CD4-positive, alpha-beta T cell treated with Interleukin-6 for 4 hours (primary cell): ENCODE data around the gene CDR2.
A peak's percentile ranks its signal among the peaks of the same experiment; 100 is the strongest.
"Not testable (repeated sequence)": the region's sequence is repeated elsewhere in the genome, so short reads cannot be mapped to it uniquely, and the experiment has no call there.

ENCODE experiments used
- DNase-seq: peaks from one replicate; pipeline ENCODE4 v3.0.0-alpha.2; 2020; ENCODE audit warnings: mixed read lengths

The CDR2 gene

DNA sequence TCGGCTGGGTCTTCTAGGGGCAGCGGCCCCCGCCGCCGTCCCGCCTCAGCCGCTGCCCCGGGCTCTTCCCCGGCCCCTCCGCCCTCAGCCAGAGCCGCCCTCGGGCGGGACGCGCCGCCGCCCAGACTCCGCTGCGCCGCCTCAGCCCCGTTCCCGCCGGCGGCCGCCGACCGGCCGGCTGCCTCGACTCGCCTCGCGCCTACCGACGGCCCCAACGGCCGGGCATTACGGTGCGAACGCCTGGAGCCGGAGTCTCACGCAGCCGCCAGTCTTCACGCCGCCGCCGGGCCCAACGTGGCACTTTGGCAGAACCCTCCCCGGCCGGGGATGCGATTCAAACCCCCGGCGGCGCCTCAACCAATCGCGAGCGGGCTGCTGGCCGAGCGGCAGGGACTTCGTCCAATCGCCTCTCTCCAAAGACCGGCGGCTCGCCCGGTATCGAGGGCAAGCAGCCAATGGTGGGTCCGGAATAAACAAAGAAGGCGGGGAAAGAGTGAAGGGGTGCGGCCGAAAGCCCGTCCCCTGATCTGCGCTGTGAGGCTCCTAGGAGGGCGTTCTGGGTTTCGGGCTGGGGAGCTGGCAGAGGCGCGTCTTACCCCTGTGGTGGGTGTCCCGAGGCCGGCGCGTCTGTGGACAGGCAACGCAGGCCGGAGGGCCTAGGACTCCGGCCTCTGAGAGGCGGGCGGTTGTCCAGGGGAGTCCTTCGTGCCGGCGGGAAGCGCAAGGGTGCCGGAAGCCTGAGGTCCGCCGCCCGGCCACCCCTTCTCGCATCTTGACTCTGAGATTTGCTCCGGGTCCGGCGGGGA lies at the start of gene CDR2:
CDR2 (minus strand) TSS at position 309 of the 806 bp plus-strand sequence. CDS start 310 bp downstream, outside the sequence.
- peak; percentile 98 for DNase-seq

DNA sequence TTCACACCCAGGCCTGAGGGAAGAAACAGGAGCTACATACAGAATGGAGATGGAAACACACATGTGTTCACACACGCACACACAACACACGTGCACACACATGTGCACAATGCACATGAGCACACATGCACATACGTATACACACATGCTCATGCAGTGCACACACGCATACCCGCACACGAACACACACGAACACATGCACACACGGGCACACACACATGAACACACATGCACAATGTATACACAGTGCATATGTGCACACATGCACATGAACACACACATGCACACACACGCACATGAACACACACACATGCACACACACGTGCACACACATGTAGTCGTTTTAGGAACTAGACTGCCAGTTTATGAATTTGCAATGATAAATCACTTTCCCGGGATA lies 49.3 kb upstream of the CDR2 start:
- no peak for DNase-seq

DNA sequence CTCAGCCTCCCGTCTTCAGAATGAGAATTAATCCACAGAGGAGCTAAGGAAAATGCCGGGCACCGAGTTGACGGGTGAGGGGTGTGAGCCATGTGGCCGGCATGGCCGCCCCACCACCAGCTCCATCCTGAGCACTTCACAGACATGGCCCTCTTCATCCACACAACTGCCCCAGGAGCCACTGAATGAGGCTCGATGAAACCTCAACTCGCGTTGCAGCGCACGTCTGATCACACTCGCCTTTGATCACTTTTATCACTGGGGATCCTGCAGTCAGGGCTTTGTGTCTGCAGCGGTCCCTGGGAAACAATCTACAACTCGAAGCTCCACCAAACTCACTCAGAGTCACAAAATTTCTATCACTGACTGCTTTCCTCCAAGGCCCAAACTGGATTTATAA lies 46.7 kb upstream of the CDR2 start:
- DNase-seq = no peak

DNA sequence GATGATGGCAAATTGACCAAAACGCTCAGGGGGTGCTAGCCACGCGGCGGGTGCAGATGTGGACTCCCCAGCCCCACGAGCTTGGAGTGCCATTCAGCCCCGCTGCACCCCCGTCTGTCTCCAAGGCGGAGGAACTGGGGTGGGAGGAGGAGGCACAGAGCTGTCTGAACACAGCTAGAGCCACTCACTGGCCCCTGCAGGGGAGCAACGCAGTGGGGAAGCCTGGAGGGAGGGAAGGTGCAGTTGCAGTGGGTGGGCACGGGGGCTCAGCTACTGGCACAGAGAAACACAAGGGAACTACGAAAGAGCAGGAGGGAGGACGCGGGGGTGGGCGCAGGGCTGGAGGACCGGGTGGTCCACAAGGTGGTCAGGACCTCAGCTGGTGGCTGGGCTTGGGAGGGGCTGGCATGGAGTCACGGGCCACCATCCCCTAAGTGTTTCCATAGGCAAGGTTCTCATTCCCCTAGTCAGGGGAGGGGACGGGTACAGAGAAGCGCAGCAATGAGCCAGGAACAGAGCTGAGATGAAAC lies 46.3 kb upstream of the CDR2 start:
- DNase-seq = no peak

DNA sequence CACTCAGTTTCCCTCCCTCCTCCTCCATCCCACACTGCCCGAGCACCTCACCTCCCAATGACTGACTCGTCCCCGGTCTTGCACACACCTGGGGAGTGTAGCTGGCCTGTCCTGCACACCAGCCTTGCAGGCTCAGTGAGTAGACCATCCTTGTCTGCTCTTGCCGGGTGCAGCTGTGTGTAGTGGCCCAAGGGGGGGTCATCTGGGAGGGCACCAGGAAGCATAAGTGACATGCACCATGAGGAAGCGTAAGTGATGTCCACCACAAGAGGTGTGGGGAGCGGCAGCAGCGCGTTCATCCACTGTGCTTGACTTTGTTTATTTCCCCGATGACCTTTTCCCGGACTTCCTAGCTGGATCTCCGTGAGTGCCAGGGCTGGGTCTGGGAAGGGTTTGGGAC lies 45.5 kb upstream of the CDR2 start:
- no peak for DNase-seq

DNA sequence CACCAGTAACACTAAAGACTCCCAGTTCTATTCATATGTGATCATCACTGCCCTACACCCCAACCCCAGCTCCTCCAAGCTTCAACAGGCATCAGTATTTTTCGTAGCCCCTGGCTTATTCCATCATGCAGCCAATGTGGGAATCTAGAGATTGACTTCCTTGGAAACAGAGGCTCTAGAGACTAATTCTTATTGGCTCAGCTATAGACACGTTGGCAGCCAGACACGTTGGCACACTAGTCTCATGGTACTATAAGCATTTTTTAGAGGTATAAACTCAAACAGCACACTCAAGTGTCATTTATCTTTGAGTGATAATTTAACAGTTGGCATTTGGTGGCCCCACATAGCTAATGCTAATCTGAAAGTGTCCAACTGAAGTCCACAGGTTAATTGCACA lies 44.4 kb upstream of the CDR2 start:
- no peak for DNase-seq

DNA sequence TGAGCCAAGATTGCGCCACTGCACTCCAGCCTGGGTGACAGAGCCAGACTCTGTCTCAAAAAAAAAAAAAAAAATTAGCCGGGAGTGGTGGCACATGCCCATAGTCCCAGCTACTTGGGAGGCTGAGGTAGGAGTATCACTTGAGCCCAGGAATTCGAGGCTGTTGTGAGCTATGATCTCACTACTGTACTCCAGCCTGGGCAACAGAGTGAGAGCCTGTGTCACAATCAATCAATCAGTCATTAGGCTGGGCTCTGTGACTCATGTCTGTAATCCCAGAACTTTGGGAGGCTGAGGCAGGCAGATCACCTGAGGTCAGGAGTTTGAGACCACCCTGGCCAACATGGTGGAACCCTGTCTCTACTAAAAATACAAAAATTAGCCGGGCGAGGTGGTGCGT lies 43.4 kb upstream of the CDR2 start:
- DNase-seq = not testable (repeated sequence)

DNA sequence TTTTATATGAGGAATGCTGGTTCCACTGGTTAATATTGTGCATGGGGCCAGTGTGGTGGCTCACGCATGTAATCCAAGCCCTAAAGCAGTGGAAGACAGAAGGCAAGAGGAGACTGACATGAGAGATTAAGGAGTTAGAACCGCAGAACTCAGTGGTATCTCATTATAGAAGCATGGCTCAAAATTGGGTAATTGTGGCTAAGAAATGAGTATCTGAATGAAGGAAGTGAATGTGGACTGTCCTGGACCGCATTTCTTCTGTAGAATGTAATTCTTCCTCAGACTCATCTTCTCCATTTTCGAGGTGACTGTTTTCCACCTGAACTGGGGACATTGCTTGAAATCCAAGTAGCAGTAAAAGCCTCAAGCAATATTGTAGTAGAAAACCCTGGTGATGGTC lies 42.6 kb upstream of the CDR2 start:
- no peak for DNase-seq

DNA sequence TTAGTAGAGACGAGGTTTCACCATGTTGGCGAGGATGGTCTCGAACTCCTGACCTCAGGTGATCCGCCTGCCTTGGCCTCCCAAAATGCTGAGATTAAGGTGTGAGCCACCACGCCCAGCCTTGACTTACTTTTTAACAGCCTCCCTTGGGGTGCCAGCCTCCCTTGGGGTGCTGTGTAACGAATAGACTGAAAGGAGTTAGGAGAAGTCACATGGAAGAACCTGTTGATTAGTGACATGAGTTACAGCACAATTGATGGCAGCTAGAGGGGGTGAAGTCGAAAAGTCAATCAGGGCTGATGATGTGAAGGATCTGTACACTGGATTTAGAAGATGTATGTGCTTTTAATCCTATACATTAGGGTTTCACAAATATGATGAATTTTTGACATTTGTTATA lies 39.4 kb upstream of the CDR2 start:
- DNase-seq = no peak

DNA sequence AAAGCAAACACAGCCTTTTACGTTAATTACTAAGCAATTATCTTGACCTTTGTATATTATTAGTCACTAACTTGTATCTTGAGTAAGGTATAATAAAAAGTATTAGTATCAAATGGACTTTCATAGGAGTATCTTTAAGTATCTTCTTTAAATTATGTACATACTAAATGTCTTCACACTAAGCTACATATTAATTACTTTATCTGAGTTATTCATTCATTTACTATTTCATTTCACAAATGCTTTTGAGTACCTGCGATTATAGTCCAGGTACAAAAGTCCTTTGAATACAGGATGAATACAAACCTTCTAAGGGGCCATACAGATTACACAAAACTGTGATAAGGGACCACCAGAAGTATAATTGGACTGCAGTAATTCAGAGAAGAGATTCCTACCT lies 33.1 kb upstream of the CDR2 start:
- DNase-seq = no peak

DNA sequence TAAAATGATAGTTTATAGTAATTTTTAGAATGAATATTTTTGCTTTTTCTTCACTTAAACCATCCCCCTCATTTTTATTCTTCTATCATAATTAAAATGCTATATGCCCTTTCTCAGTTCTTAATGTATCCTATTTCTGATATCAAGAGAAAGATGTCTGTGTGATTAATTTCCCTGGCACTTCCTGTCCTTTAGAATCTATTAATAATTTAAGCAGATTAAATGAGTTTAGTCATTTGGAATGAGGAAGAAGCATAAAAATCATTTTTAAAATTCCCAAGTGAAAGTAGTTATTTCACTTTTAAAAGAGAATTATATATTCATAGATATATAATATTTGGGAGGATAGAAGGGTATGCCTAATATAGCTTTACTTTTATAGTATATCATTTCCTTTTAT lies 27.8 kb upstream of the CDR2 start:
- no peak for DNase-seq

DNA sequence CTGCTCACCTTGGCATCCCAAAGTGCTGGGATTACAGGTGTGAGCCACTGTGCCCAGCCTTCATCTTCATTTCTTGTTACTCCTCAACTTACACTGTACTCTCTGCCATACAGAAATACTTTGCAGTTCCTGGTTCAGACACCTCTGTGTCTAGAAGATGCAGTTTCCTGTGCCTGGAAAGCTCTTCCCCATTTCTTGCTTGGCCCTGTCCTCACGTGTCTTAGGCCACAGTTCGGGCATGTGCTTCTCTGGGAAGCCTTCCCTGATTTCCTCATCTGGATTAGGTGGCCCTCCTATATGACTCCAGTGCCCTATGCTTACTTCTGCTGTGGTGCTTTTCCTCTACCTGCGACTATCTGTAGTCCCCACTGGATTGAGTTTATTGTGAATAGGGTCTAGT lies 26.5 kb upstream of the CDR2 start:
- no peak for DNase-seq

DNA sequence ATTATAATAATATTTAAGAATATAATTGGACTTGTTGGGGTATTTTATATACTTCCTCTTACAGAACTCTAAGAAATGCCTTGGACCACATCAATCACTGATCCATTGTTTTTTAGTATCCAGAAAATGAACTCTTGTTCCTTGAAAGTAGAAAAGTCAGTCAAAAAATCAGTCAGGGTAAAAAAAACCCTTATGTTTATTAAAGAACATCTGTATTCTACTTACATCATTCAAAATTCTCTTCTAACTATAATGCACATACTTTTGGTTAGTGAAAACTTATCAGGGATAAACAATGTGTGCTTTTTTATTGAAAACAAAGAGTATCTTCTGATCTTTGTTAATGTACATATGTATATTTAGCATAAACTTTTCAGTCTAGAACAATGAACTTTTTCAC lies 23.5 kb upstream of the CDR2 start:
- DNase-seq = no peak

DNA sequence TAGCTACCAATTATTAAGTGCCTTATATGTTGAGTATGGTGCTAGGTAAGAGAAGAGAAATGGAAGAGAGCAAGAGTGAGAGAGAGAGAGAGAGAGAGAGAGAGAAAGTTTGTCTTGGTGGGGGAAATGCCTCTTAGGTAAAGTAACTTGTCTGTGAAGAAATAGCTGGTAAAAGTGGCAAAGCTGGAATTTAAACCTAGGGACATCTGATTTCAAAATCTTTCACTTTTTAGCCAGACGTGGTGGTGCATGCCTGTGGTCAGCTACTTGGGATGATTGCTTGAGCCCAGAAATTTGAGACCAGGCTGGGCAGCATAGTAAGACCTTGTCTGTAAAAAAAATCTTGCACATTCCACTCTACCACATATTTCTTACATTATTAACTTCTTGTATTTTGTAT lies 23.0 kb upstream of the CDR2 start:
- no peak for DNase-seq

DNA sequence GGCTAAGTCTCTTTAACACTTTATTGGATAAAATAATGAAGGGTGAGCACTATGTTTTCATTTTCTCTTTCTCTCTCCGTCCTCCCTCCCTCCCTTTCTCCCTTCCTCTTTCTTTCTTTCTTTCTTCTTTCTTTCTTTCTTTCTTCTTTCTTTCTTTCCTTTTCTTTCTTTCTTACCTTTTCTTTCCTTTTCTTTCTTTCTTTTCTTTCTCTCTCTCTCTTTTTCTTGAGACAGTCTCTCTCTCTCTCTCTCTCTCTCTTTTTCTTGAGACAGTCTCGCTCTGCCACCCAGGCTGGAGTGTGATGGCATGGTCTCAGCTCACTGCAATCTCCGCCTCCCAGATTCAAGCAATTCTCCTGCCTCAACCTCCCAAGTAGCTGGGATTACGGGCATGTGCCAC lies 21.5 kb upstream of the CDR2 start:
- no peak for DNase-seq

DNA sequence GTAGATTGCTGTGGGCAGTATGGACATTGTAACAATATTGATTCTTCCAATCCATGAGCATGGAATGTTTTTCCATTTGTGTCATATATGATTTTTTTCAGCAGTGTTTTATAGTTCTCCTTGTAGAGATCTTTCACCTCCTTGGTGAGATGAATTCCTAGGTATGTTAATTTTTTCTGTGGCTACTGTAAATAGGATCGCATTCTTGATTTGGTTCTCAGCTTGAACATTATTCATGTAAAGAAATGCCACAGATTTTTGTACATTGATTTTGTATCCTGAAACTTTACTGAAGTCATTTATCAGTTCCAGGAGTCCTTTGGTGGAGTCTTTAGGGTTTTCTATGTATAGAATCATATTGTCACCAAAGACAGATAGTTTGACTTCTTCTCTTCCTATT lies 19.7 kb upstream of the CDR2 start:
- no peak for DNase-seq

DNA sequence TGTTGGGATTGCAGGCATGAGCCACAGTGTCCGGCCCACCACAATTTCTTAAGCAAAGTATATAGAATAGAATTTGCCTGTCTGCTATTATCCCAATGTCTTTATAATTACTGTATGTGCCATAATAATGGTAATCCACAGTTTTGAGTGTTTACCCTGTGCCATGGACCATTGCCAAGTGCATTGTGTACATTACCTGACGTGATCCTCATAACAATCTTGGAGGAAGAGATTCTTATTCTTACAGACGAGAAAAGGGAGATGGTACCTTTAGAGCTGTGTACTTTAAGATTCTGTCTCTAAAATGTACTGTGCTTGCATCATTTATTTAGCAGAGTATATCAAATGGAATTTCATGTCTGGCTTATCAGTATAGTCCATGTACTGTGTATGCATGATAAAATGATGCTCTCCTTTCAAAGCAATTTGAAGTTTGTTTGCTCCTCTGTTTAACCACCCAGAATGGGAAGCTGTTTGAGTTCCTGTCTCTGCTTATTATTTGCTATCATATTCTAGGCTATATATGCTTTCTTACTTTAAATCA lies 13.8 kb upstream of the CDR2 start:
- no peak for DNase-seq

DNA sequence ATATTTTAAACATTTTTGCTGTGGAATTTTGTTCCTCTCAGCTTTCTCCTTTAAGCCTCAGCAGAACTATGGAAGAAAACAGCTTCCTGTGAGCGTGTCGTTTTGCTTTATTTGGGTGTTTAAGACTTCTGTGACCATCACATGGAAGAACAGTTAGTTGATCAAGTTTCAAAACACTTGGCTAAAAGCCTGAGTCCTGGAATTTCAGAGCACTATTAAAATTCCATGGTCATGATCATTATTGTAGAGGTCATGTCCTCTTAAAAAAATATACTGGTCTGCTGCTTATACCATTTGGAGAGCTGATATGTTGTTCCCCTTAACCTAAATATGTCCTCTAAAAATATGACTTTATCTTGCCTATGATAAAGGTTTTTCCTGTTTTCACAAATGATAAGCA lies 12.6 kb upstream of the CDR2 start:
- DNase-seq = no peak

DNA sequence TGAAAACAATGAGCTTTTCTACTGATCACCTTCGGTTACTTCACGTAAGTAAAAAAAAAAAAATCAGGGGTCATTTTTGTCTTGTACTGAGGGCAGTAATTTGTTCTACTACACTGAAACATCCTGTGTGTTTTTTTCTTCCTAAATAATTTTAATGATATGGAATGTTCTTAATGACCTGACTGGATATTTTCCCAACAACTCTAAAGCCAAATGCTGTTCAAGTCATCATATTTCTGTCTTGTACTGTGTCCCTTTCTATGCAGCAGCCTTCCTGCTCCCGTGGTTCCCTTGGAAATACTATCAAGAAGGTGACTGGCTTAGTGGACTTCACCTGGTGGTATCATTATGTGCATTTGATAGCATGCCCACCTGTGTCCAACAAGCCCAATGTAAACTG lies 10.8 kb upstream of the CDR2 start:
- DNase-seq = no peak

DNA sequence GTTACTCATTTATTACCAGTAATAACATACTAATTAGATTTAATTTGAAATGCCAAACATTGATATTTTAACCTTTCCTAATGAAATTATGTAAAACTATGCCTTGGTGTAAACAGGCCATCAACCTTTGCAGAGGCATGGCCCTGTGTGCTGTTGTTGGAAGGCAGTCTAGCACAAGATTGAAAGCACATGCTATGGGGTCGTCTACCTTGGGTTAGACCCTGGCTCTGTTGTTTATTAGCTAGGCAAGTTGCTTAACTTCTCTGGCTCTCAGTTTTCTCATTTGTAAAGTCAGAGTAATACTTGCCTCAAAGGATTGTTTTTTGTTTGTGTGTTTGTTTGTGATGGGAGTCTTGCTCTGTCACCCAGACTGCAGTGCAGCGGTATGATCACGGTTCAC lies 9.4 kb upstream of the CDR2 start:
- DNase-seq = no peak

DNA sequence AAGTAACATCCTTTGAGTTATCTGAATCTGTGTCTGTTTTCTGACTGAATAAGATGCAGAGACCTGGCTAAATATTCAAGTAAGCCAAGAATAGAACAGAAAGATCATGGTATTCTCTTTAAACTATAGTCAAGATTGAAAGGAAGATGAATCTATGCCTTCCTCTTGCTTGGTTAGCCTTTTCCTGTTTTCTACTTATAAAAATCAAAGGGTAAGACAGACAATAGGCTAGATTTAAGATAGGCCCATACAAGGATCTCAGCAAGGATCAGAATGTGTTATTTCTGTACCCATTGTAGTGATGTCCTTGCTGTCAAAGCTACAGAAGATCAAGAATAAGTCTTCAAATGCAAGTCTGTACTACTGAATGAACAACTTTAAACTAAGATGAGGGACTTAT lies 7.0 kb upstream of the CDR2 start:
- DNase-seq = no peak

DNA sequence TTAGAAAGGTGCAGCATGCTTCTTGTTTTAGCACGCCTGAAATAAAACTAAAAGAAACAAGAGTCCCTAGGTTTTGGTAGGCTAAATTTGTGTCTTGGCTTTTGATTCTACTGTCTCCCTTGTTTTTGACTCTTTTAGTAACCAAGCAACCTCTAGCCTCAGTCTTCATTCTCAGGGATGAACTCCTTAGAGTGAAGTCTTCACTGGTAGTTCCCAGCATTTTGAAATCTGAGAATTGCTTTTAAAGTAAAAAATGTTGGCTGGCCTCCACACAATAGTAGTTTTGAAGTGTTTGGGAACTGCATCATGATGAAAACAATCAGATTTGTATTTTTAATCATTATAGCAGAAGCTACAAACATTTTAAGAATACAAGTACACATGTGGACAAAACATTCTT lies 6.1 kb upstream of the CDR2 start:
- DNase-seq = no peak

DNA sequence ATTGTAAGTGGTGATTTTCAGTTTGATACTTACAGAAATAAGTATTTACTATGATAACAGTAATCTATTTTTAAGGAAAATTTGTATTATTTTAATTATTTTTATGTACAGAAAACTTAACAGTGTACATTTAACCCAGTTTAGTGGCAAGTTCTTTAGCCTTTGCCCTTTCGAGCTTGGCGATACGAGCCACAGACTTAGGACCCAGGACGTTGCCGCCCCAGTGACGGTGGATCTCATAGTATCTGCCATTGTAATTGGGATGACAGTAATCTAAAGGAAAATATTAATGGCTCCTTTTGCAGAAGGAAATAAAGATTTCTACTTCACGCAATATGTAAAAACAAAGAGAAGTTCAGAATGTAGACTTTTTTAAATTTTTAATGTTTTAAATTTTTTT lies 5.2 kb upstream of the CDR2 start:
- DNase-seq = no peak

DNA sequence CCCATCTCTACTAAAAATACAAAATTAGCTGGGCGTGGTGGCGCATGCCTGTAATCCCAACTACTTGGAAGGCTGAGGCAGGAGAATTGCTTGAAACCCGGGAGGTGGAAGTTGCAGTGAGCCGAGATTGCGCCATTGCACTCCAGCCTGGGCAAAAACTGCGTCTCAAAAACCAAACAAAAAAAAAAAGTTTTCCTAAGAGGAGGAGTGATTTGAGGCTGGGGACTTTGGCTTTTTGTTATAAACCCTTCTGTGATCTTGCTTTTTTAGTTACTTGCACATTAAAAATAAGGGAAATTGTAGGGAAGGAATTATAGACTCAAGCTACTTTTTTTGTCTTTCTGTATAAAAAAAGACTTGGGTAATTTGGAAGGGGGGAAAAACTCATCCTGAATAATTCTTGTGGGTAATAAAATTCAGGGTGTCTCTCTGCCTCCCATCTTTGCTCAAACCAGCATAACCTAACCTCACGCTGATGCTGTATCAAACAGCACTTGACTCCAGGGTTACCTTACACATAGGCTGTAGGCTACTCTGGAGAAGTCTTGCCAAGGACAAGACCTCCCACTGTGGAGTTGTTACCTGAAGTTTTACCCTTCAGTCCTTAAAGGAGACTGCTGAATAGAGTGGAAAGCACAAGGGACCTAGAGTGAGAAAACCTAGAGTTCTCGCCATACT lies 1.7 kb upstream of the CDR2 start:
- no peak for DNase-seq
